ENCODE results near the gene ZGPAT. TPM values are rescaled to one million over a fixed set of nuclear protein-coding genes. Genes with fewer than 3 reads are reported as not detected.

Gene ZGPAT
- total RNA-seq, 1 experiment from 2014 or later = 27.6 TPM

DNA sequence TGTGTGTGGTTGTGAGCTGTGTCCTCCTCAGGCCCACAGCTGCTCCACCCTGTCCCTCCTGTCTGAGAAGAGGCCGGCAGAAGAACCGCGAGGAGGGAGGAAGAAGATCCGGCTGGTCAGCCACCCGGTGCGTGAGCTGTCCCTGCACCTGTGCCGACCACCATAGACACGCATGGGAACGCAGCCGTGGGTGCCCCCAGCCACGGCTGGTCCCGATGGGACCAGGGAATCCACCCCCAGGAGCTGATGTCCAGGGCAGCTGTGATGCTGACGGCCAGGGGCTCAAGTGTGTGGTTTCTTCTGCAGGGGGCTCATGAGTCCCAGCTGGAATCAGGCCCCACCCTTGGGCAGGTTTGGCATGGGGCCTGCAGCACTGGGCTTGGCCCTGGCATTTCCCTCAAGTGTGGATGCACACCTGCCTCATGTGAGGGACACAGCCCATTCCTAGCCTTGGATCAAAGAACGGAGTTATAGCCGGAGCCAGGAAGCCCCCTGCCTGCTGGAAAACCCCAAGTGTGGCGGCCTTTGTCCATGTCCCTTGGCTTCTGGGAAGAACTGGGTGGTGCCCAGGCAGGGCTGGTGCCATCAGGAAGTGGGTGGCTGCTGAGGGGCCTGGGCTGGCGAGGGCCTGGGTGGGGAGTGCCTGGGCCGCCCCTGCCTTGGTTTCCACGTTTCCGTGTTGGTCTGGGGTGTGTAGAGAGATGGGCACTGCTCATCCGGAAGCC lies 16.0 kb upstream of the ZGPAT start:
- Histone ChIP-seq H2AK5ac (ENCODE audit: insufficient read length, low read length) (no peak overlapping the region), H3K79me1 (ENCODE audit: insufficient read depth, low read depth, low read length, poor library complexity, severe bottlenecking) (no peaks in the 10 kb centered on the region), H2BK120ac (ENCODE audit: low read depth, low read length, poor library complexity, severe bottlenecking) (no peak overlapping the region), H3K4me1 (ENCODE audit: insufficient read depth, low read length) (no peaks in the 10 kb centered on the region), H4K91ac (ENCODE audit: insufficient read length, low read depth, low read length) (no peak overlapping the region), H3K9ac (ENCODE audit: extremely low read depth, insufficient read length, low read length) (no peak overlapping the region), H3T11ph (ENCODE audit: low read length) (no peak overlapping the region), H4K8ac (replicated peaks; ENCODE audit: insufficient read length, low read depth, low read length) (no peak overlapping the region), H3K4ac (ENCODE audit: low read depth, low read length) (no peak overlapping the region), H3K23me2 (ENCODE audit: insufficient read length, low read depth, low read length, poor library complexity, severe bottlenecking) (peaks cover 4% of the 10 kb centered on the region), H2BK15ac (ENCODE audit: low read depth, low read length) (no peak overlapping the region), H3K56ac (ENCODE audit: insufficient read length, low read depth, low read length) (no peak overlapping the region), H3K23ac (ENCODE audit: insufficient read length, low read depth, low read length) (no peak overlapping the region), H3K14ac (ENCODE audit: insufficient read depth, low read length) (no peak overlapping the region), H2BK12ac (ENCODE audit: insufficient read length, low read depth, low read length) (no peak overlapping the region), H3K27me3 (ENCODE audit: insufficient read depth, low read length) (no peaks in the 10 kb centered on the region), H3K18ac (ENCODE audit: insufficient read length, low read depth, low read length) (no peak overlapping the region), H2BK5ac (ENCODE audit: insufficient read length, low read length) (no peak overlapping the region), H4K20me1 (ENCODE audit: control insufficient read depth, insufficient read depth, insufficient read length) (no peaks in the 10 kb centered on the region), H3K27ac (ENCODE audit: insufficient read length, low read depth, low read length) (no peak overlapping the region), H2BK20ac (ENCODE audit: low read depth, low read length, poor library complexity, severe bottlenecking) (no peak overlapping the region), H2AFZ (ENCODE audit: low read length) (no peak overlapping the region), H3K4me2 (ENCODE audit: insufficient read depth, insufficient read length, low read length) (no peak overlapping the region), H3K79me2 (ENCODE audit: insufficient read depth, low read length) (no peaks in the 10 kb centered on the region), H4K5ac (ENCODE audit: insufficient read length, low read depth, low read length) (no peak overlapping the region), H3K9me3 (ENCODE audit: control insufficient read depth, low read depth, low read length) (no peaks in the 10 kb centered on the region)
- TF ChIP-seq, protein P1, sequence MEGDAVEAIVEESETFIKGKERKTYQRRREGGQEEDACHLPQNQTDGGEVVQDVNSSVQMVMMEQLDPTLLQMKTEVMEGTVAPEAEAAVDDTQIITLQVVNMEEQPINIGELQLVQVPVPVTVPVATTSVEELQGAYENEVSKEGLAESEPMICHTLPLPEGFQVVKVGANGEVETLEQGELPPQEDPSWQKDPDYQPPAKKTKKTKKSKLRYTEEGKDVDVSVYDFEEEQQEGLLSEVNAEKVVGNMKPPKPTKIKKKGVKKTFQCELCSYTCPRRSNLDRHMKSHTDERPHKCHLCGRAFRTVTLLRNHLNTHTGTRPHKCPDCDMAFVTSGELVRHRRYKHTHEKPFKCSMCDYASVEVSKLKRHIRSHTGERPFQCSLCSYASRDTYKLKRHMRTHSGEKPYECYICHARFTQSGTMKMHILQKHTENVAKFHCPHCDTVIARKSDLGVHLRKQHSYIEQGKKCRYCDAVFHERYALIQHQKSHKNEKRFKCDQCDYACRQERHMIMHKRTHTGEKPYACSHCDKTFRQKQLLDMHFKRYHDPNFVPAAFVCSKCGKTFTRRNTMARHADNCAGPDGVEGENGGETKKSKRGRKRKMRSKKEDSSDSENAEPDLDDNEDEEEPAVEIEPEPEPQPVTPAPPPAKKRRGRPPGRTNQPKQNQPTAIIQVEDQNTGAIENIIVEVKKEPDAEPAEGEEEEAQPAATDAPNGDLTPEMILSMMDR (conservative IDR thresholded peaks at IDR 0.05) = no peak
- H3K27me3 Mint-ChIP-seq (ENCODE audit: low read depth) = peaks cover 3% of the 10 kb centered on the region
- WGBS (ENCODE audit: extremely low coverage, insufficient read length, low lambda C conversion rate) = no CpG with 5 or more reads among the region's 21 CpGs
- no peak overlapping the region for H3K4me3 Mint-ChIP-seq
- H3K9me3 Mint-ChIP-seq = peaks cover 3 to 5% of the 10 kb centered on the region in 2 experiments; a peak in 3 of 5 replicates
- H3K27ac Mint-ChIP-seq = peak overlapping the region in 2 of 3 experiments; percentile 60 to 88; a peak in 3 of 7 replicates
- peaks cover 14 to 20% (median 17%) of the 10 kb centered on the region in 3 experiments; a peak in 6 of 7 replicates for H3K36me3 Mint-ChIP-seq (ENCODE audit: insufficient read depth in 1 of 3, low read depth in 3 of 3)
- no peak for DNase-seq
- H3K4me1 Mint-ChIP-seq = peaks cover 2 to 4% of the 10 kb centered on the region in 2 experiments

Measured in H9 (cell line).